GM12892 (cell line): Measurements from ENCODE around the gene ECHDC3.
"Not testable (repeated sequence)": the region's sequence is repeated elsewhere in the genome, so short reads cannot be mapped to it uniquely, and the experiment has no call there.

Experiments
- POLR2A ChIP-seq: IDR thresholded peaks from 2 replicates; pipeline ENCODE4 v1.6.1; 2011; ENCODE audit warnings: low read depth, low read length, control low read depth
- POLR2AphosphoS5 ChIP-seq: IDR thresholded peaks from 2 replicates; pipeline ENCODE4 v1.6.1; 2011; ENCODE audit warnings: low read depth, low read length, control low read depth

DNA sequence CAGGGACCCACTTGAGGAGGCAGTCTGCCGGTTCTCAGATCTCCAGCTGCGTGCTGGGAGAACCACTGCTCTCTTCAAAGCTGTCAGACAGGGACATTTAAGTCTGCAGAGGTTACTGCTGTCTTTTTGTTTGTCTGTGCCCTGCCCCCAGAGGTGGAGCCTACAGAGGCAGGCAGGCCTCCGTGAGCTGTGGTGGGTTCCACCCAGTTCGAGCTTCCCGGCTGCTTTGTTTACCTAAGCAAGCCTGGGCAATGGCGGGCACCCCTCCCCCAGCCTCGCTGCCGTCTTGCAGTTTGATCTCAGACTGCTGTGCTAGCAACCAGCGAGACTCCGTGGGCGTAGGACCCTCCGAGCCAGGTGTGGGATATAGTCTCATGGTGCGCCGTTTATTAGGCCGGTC lies 5.4 kb upstream of the ECHDC3 start:
- TF ChIP-seq POLR2AphosphoS5, POLR2A: not testable (repeated sequence)
